Erythroblast (primary cell): ENCODE measurements around the gene IQSEC1.

Source experiments
- GATA1 ChIP-seq: IDR thresholded peaks from 2 replicates; pipeline ENCODE4 v1.6.1; 2011; ENCODE audit warnings: low read depth, mild to moderate bottlenecking, control low read depth, low read length, moderate library complexity
- POLR2A ChIP-seq: IDR thresholded peaks from 2 replicates; pipeline ENCODE4 v1.6.1; 2011; ENCODE audit warnings: mild to moderate bottlenecking, low read length

DNA sequence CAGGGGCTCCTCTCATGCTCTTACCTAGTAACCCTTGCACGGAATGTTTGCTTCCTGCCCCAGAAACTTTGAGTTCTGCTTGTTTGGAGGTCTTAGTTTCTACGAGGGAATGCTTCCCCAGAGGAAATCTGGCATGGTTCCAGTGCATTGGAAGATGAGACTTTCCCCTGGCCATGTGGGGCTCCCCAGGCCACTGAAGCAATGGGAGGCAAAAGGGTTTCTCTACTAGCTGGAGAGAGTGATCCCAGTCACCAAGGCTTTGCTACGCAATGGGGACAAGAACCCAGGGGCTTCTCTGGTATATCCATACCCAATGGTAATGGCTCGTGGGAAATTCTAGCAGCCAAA is 187.7 kb downstream of the IQSEC1 start:
- no peak for TF ChIP-seq POLR2A
- no peak for TF ChIP-seq GATA1
